Fibroblast of pulmonary artery (primary cell): ENCODE results near the gene DUSP10.

Experiments used
- DNase-seq: peaks from one replicate; pipeline ENCODE4 v3.0.0-alpha.2; 2010; ENCODE audit warnings: low read depth
- H3K4me3 ChIP-seq: replicated peaks from 2 replicates; pipeline ENCODE4 v1.5.1; 2011; ENCODE audit warnings: low read depth, mild to moderate bottlenecking, control low read depth, low read length, moderate library complexity
- CTCF ChIP-seq: IDR thresholded peaks from 2 replicates; pipeline ENCODE4 v1.5.1; 2011; ENCODE audit warnings: mild to moderate bottlenecking, control low read depth, low read length, inconsistent platforms; ENCODE audit errors: missing control alignments

Gene DUSP10

GRCh38 chr1:221663321-221663720, 78.6 kb downstream of the DUSP10 start:
- DNase-seq = peak; percentile 74
- no peak overlapping the region for H3K4me3 ChIP-seq
- no peak for TF ChIP-seq CTCF

GRCh38 chr1:221655766-221656305, 86.1 kb downstream of the DUSP10 start:
- TF ChIP-seq CTCF = no peak
- no peak overlapping the region for H3K4me3 ChIP-seq
- DNase-seq = no peak
